ENCODE measurements around the gene KIAA1217.
"Not testable (repeated sequence)": the region's sequence is repeated elsewhere in the genome, so short reads cannot be mapped to it uniquely, and the experiment has no call there.

The KIAA1217 gene

DNA sequence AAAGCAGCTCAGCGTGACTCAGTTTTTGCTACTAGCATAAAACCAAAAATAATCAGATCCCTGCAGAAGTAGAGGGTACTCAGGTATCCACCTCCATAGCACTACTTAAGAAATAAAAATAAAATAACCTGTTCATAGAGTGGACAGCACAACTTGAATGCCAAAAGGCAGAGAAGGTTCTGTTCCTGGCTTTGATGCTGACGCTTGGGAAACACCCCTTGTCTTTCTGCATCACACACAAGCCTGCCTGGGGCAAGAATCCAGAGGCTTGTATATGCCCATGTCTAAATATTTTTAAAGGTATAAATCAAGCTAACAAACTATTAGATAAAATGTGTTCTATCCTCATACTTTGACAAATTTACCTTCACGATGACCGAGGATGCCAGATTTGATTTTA, 207.3 kb downstream of the KIAA1217 start:
- no peak for DNase-seq

DNA sequence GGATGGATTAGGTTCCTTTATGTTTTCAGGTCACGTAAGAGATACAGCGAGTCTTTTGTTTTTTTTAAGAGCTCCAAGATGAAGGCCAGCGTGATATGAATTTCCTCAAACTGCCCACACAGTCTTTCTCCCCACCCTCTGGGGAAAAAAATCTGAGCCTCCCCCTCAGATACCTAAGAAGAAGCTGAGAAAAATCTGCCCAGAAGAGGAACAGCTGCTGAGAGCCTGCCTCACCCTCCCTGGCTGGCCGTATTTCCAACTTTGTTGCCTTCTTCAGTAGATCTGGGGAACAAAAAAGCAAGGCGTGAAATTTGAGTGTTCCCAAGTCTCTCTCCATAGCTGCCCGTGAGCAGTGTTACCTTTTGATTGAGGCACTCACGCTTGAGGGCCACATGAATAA, 208.1 kb downstream of the KIAA1217 start:
- no peak for DNase-seq

DNA sequence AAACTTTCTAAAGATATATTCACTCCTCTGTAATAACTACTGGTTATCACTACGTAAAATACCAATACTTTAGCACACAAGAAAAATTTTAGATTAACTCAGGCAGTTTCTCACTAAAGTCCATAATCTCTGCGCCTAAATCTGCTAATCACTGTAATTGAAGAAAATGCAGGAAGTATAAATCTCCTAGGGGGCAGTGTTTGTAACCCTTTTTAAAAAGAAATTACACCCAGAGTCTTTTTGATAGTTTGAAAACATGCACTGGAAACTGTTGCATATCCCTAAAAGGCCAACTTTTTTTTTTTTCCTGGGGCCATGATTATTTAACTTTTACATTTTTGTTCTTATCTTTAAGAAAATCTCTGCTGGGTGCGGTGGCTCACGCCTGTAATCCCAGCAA, 209.6 kb downstream of the KIAA1217 start:
- no peak for DNase-seq

DNA sequence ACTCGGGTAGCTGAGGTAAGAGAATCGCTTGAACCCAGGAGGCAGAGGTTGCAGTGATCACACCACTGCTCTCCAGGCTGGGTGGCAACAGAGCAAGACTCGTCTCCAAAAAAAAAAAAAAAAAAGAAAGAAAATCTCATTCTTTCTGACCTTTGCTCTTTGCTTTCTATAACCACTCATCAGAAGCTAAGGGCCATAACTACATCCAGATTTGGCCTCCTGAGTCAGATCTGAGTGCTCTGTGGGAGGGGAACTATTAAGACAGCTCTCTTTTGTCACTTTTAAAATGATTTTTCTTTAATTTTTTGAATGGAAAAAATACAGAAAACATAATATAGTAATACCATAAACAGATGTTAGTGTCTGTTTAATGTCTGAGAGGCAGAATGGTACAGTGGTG, 210.1 kb downstream of the KIAA1217 start:
- DNase-seq, result no peak

DNA sequence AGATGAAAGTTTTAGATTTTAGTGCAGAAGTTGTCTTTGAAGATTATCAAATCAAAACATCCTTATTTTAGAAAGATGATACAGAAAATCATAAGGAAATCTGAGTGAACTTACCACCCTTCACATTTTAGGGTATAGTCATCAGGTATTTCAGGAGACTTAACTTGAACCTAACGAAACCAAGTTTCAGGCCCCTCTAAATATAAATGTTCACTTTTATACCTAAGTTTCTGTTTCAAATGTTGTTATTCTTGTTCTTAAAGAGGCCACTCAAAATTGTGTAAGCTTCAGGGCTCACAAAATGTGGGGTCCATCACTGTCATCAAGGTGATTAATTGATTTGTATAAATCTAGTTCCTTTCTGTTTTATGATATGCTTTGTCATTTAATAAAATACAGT, 216.2 kb downstream of the KIAA1217 start:
- no peak for DNase-seq

DNA sequence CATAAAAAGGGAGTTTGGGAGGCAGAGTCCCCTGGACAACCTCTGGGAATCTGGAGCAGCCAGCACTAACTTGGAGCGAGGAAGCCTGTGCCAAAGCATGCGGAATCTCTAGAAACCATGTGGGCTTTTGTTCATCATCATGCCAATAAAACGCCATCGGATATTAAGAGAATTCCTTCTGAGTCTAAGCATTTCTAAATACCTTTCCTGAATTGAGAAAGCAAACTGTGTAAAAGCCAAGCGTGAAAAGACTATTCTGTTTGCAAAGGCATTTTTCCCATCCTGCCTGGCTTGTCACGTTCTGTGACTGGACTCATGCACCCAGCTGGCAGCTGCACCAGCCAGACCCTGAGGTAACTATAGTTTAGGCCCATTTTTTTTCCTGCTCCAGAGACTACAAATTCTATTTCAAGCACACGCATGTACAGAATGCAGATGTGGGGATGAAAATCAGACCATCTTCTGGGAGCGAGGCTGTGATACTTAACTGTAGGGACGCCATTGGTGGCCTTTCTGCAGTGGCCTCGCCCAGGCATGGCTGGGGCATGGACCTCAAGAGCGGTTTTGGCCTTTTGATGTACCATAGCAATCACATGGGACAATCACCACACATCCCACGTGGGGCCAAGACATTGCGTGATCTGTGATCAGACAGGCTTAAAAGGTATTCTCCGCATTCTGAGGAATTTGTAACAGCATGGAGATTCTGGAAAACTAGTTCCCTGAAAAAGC, 218.9 kb downstream of the KIAA1217 start:
- no peak for DNase-seq

DNA sequence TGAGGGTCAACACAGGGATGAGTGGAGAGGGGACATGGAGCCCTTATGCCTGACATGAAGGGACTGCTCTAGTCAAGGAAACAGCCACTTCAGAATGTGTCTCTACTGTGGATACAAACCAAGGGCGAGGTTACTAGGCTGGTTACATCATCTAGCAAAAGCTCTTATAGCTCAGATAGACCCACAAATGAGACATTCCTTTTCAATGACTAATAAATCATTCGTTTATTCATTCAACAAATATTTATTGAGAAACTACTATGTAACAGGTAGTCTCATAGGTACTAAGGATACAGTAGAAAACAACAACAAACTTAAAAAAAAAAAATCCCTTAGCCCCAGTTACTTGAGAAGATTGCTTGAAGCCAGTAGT, 219.5 kb downstream of the KIAA1217 start:
- no peak for DNase-seq

DNA sequence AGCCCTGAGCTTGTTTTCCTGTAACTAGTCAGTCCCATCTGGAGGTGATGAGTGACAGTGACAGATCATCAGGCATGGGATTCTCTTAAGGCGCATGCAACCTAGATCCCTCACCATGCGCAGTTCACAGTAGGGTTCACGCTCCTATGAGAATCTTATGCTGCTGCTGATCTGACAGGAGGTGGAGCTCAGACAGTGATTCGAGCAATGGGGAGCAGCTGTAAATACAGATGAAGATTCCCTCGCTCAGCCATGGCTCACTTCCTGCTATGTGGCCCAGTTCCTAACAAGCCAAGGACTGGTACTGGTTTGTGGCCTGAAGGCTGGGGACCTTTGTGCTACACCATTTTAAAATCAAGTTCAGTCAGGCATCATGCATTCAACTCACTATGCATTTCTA, 221.7 kb downstream of the KIAA1217 start:
- no peak for DNase-seq

DNA sequence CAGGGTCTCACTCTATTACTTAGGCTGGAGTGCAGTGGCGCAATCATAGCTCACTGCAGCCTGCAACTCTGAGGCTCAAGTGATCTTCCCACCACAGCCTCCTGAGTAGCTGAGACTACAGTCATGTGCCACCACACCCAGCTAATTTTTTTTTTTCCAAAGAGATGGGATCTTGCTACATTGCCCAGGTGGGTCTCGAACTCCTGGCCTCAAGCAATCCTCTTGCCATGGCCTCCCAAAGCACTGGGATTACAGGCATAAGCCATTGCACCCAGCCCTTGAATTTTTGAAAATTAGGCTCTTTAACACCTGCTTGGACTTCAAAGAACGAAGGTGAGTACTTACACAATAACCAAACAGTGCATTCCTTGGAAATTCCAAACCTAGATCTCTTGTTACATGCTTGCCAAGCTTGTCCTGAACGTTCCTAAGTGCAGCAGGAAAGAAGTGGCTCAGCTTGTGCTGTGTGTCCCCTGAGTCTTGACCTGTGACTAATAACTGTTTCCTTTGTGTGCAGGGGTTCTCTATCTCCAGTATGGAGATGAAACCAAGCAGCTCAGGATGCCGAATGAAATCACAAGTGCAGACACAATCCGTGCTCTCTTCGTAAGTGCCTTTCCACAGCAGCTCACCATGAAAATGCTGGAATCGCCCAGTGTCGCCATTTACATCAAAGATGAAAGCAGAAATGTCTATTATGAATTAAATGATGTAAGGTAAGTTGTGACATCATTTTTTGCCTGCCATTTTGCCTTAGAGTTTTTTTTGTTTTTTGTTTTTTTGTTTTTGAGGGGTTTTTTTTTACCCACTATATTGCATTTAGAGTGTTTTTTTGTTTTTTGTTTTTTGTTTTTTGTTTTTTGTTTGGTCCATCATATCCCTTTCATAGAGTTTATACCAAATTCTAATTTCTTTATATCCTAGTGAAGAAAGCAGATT, 223.8 kb downstream of the KIAA1217 start:
- no peak for DNase-seq

DNA sequence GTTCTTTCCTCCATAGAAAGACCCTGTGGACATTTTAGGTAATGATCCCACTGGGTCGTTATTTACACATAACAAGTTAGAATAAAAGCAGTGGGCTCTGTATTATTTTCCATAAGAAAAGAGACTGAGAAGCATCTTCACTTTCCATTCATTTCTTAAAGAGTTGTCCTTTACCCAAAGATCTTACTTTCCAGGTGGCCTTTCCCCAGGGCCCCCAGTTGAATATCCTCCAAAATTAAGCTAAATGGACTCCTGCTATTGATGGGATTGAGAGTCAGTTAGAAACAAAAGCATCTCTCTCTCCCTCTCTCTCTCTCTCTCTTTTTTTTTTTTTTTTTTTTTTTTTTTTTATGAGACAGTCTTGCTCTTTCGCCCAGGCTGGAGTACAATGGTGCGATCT, 224.8 kb downstream of the KIAA1217 start:
- no peak for DNase-seq

DNA sequence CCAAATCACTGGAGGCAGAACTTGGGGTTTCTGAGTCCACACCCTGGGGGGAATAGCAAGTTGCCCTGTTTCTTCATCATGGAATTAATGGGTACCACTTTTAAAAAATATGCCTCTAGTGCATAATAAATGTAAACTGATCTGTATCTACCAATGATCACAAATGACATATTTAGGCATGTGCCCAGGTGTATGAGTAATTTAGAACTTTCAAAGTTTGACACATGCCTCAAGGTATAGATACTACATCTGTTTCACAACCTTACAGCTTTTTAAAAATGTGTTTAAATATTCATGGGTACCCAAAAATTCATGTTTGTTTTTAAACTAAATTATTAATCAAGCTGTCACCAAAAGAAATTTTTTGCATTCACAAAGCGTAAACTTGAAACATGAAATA, 226.0 kb downstream of the KIAA1217 start:
- no peak for DNase-seq

DNA sequence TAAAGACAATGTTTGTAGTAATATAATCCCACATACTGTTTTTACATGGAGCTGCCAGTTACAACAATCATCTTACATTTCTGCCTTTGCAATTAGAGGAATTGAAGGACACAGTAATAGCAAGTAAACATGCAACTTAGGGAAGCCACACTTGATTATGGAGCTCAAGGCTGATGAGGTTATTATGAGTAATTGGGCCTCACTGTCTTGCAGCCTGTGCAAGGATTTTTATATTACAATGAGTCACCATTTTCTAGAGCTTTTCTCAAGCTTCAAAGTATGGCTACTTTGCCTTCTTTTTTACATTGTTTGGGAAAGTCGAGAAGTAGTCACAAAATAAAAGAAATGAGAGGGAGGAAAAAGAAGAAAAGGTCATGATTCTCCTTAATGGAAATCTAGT, 226.4 kb downstream of the KIAA1217 start:
- no peak for DNase-seq

DNA sequence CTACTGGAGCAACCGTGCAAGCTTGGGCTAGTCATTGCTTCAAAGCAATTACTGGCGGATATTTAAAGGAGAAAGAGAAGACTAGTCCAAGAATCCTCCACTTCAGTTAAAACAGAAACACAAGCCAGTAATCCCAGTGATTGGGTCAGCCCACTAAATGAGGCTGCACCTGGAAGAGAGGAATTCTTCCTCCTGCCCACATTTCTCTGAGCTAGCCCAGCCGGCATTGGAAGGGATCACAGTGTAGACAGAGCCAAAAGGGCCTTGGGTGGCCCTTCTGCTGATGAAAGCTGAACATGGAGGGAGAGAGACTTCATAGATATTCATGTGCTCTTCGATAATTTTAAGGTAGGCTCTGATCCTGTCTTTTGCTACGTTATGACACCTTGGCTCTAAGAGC, 228.4 kb downstream of the KIAA1217 start:
- no peak for DNase-seq

DNA sequence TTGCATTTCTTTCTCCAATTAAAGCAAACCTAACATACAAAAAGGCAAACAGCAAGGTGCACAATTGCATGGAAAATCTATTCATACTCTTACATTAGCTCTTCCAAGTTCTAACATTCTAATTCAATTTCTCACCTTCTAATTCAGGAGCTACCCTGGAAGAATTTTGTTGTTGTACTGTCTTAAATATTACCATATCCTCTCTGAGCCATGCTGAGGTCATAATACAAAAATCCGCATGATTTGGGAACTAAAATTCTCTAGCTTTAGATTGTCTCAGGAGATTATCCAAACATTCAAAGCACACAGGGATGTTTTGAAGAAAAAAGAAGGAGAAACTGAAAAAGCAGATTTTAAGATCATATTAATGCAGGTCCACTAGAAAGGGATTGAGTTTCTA, 229.9 kb downstream of the KIAA1217 start:
- DNase-seq, result no peak

DNA sequence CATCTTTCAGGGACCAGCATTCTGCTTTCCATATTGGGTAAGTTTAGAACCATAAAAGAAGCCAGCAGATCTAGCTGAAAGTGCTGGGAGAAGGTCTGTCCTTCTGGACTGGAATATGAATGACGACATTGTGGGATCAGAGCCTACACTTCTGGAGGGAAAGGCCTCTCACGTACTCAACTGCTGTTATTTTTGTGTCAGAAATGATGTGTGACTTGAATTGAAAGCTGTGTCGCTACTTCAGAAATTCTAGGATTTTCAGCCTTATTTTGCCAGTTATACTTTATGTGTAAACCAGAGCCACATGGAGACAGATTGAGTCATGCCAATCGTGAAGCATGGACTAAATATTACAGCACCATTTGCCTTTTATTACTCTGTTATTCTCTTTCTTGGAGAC, 231.0 kb downstream of the KIAA1217 start:
- no peak for DNase-seq

DNA sequence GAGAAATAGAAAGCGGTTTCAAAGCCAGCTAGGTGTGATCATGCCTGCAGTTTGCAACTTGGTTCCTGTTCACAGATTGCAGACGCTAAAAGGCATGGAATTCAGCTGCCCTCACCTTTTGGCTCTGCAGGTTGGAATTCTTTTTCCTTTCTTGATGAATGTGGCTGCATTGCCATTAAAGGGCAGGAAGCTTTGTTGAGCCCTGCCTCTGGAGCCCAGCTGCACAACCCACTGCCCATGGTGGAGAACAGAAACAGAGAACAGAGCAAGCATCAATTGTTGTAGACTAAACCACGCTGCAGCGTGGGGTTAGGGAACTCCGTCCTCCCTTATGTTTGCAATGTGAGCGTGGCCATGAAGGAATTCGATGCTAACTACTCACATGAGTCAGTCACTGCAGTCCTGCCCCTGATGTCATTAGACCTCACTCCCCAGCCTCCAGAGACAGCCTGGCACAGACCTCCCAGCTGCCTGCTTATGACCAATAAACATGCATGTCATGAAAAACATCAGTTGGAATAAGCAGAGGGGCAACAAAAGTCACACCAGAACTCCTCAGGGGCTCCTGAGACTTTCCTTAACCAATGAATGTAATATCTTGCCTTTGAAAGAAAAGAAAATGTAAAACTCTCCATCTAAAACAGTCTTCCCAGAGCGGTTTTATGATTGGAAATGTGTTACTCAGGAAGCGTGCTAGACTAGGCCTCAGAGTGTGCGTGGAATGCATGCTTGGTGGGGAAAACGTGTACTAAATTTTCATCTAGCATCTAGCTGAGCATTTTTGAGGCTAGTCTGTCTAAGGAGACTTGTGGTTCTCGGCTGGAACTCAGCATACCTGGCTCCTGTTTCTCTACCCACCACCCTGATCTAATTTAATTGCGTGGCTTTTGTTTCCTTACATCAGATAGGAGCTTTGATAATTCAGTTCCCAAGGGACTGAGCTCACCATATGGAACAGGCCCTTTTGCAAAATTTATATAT, 232.2 kb downstream of the KIAA1217 start:
- no peak for DNase-seq

DNA sequence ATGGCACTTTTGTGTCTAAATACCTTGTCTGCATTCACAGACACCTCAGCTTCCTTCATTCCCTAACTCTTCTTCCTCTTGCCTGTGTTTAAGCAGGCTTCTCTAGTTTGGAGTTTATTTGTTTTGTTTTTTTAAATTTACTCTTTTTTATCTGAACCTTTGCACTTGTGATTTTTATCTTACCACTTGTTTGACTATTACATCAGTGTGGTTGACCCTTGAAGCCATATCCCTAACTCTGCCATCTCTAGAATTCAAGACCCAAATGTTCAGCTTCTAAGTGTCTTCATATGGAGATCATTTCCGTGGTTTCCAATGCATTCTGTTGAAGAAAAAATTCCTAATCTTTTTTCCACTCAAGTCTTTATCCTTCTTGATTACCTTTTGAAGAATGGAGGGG, 233.3 kb downstream of the KIAA1217 start:
- DNase-seq, result no peak

DNA sequence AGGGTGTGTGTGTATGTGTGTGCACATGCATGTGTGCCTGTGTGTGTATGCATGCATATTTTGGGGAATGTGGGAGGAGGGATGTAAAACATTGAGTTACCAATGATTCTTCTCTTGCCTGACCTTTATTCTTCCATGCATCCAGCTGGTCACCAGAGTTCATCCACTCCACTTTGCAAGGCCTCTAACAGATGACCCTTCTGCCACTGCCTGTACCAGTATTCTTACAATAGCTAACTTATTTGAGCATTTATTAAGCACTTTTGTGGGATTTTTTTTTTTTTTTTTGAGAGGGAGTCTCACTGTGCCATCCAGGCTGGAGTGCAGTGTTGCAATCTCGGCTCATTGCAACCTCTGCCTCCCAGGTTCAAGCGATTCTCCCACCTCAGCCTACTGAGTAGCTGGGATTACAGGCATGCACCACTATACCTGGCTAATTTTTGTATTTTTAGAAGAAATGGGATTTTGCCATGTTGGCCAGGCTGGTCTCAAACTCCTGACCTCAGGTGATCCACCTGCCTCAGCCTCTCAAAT, 233.8 kb downstream of the KIAA1217 start:
- DNase-seq, result not testable (repeated sequence)

DNA sequence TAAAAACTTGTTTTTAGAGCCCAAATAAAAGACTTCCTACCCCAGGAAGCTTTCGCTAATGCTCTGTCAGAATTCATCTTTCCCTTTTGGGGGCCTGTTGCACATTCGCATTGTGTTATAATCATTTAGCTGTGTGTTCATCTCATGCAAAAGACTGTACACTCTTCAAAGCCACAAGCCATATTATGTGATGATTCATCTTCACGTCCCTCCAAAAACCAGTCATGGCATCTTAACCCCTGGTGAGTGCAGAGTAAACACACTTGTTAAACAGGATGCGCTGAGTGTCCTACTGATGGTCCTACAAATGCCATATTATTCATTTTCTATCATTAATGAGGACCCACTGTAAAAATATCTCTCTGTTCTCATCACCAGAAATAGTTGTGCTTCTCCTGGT, 235.4 kb downstream of the KIAA1217 start:
- no peak for DNase-seq

DNA sequence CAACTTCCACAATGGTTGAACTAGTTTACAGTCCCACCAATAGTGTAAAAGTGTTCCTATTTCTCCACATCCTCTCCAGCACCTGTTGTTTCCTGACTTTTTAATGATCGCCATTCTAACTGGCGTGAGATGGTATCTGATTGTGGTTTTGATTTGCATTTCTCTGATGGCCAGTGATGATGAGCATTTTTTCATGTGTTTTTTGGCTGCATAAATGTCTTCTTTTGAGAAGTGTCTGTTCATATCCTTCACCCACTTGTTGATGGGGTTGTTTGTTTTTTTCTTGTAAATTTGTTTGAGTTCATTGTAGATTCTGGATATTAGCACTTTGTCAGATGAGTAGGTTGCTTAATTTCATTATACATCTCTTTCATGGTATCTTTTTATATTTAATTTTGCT, 237.0 kb downstream of the KIAA1217 start:
- DNase-seq, result not testable (repeated sequence)

DNA sequence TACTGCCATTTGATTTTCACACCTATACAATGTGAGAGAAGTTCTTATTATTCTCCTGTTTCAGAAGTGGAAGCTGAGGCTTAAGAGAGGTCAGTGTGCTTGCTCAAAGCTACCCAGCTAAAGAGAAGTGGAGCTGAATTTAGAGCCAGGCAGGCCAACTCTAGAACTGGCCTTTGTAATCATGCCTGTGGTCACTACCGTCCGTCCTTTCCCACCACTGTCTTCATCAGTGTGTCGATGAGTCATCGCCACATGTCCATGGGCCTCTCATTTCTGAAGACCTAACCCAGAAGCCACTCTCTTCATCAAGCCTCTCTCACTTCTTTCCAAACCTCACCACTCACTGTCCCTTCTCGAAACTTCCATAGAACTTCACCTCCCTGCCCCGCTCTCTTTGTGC, 237.8 kb downstream of the KIAA1217 start:
- no peak for DNase-seq

DNA sequence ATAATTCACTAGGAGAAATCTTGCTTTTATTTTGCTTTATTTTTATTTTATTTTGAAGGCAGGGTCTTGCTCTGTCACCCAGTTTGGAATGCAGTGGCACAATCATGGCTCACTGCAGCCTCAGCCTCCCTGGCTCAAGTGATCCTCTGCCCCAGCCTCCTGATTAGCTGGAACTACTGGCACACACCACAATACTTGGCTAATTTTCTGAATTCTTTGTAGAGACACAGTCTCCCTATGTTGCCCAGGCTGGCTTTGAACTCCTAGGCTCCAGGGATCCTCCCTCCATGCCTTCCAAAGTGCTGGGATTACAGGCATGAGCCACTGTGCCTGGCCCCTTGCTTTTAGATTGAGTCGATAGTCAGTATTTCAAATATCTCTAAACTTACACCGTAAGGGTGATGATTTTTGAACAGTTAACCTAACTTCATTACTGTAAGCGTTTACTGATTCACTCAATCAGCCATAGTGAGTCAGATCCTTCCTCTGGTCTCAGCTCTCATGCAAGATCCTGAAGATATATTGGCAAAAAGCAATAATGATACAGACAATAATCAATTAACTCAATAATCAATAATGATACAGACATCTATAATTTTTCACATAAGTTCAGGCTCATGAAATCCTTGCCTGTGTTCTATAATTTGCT, 239.5 kb downstream of the KIAA1217 start:
- no peak for DNase-seq
